ENCODE measurements around the gene PITX3. TPM values are rescaled to one million over a fixed set of nuclear protein-coding genes. Genes with fewer than 3 reads are reported as not detected.
"Not testable (repeated sequence)": the region's sequence is repeated elsewhere in the genome, so short reads cannot be mapped to it uniquely, and the experiment has no call there.

Gene PITX3
- total RNA-seq, 1 experiment from 2014 or later: not detected

DNA sequence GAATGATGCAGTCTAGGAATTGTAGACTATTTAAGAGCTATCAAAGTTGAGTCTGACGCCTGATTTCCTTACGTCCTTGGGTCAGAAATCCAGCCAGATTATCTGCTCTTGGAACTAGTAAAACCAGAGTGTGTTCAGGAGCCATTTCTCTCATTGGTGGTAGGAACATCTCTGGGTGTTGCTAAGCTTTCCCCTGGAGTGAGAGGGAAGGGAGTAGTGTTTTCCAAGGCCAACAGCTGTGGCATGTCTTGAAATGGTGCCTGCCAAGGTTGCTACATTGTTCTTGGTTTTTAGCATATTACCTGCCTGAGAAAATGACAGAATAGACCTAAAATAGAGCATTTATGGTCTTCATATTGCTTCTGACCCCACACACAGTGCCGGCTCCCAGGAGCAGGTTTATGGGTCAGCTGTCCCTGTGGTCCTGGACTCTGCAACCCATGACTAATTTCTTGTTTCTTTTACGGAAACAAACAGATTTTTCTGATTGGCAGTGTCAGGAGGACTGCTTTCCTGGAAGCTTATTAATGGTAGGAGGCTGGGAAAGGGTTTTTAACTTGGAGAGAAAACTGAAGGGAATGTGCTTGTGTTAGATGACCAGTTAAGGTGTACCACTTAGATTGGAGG lies 21.5 kb upstream of the PITX3 start:
- DNase-seq (ENCODE audit: low read depth): no peak
- in situ Hi-C loops (cut with HindIII; ENCODE audit: low pct_unique_long_range_greater_than_20kb, low sequenced_read_pairs): no loop called here

DNA sequence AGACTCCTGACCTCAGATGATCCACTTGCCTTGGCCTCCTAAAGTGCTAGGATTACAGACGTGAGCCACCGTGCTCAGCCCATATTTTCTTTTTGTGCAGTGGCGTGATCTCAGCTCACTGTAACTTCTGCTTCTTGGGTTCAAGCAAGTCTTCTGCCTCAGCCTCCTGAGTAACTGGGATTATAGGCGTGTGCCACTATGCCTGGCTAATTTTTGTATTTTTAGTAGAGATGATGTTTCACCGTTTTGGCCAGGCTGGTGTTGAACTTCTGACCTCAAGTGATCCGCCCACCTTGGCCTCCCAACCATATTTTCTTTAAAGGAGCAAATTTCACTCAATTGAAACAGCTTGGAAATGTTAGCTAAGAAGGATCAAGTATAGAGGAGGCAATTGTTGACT lies 20.5 kb upstream of the PITX3 start:
- in situ Hi-C loops (cut with HindIII; ENCODE audit: low pct_unique_long_range_greater_than_20kb, low sequenced_read_pairs): no loop called here

DNA sequence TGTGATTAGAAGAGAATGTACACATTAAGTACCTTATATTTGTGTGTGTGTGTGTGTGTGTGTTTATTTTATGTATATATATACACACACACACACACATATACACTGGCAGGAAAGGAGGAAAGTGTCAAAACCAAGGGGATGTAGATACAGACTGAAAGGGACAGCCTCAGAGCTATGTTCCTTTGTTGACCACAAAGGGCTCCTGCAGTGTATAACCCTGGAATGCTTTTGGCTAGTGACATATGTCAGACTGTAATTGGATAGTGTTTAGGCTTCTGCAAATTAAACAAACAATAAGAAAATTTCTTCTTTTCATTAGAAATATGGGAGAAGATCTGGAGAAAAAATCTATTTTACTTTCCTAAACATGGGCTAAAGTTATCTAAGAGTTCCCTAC lies 19.9 kb upstream of the PITX3 start:
- DNase-seq (ENCODE audit: low read depth): no peak
- in situ Hi-C loops (cut with HindIII; ENCODE audit: low pct_unique_long_range_greater_than_20kb, low sequenced_read_pairs): no loop called here

More for the DNA sequence above, 20.5 kb upstream of the PITX3 start:
- no peak for DNase-seq (ENCODE audit: low read depth)

DNA sequence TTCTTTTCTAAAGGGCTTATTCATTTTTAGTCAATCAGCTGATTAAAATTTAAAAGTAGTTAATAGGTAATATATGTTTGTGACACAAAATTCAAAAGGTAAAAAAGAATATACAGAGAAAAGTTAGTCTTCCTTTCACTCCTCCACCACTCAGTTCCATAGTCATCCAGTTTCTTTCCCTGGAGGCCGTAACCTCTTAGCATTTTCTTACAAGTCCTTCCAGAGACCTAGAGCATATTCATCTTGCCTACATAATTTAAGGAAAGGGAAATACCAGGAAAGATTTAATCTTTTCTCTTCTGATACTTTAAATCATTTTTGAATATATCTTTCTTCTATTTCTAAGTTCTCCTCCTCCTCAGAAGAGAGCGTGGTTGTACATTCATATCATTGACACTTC lies 14.1 kb upstream of the PITX3 start:
- no peak for DNase-seq (ENCODE audit: low read depth)
- in situ Hi-C loops (cut with HindIII; ENCODE audit: low pct_unique_long_range_greater_than_20kb, low sequenced_read_pairs): no loop called here

DNA sequence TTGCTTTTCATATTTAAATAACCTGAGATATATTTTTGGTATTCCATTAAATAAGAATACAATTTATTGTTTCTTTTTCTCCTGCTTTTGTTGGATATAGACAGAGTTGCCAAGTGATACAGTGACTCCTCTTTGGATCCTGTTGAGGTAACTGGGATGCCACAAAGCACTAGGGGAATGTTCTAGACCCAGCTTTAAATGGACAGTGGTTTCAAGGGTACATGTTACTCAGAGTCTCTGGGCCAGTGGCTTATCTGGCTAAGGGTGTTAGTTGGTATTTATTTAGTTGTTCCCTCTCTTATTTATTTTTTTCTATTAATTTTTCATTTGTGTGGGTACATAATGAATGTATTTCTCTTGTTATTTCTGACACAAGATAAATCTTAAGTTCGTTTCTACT lies 13.1 kb upstream of the PITX3 start:
- in situ Hi-C loops (cut with HindIII; ENCODE audit: low pct_unique_long_range_greater_than_20kb, low sequenced_read_pairs): no loop called here
- DNase-seq (ENCODE audit: low read depth): no peak

DNA sequence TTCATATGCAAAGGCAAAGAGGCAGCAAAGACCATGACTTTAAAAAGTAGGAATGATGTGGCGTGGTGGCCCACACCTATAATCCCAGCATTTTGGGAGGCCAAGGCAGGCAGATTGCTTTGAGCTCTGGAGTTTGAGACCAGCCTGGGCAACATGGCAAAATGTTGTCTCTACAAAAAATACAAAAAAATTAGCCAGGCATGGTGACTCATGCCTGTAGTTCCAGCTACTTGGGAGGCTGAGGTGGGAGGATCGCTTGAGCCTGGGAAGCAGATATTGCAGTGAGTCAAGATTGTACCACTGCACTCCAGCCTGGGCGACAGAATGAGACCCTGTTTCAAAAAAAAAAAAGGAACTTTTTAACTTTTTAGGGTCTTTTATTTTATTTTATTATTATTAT lies 11.2 kb upstream of the PITX3 start:
- in situ Hi-C loops (cut with HindIII; ENCODE audit: low pct_unique_long_range_greater_than_20kb, low sequenced_read_pairs); DNase-seq (ENCODE audit: low read depth): not testable (repeated sequence)

DNA sequence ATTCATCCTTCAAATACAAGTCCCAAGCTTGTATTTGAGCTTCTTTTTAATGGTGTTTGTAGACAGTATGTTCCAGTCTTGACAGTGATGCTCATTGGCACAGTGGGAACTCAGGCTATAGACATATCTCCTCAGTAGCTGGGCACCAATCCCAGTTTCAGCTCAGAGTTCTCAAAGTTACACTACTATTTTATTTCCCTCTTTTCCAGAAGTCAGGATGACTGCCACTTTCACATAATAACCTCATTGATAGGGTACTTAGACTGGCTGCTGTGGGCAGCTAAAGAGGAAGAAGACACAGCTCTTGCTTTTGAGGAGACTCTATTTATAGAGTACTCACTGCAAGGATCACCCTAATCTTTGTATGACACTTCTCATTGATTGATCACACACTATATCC lies 6.4 kb upstream of the PITX3 start:
- in situ Hi-C loops (cut with HindIII; ENCODE audit: low pct_unique_long_range_greater_than_20kb, low sequenced_read_pairs): no loop called here
- DNase-seq (ENCODE audit: low read depth): no peak

DNA sequence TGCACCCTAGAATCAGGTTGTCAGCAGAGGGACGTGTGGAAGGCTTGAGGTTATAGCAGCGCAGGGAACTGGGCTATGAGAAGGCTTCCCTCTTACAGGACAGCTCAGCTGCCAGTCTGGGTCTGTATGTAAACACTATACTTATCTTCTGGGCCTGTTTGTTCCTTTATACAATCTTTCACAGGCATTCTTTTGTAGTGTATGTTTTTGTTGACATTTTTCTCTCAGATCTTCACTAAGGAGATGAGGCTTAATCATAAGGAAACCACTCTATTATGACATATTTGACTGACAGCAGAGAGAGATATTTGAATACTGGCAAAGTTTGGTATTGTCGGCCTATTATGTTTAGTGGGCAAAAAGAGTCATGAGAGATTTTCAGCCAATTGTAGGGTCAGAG lies 4.9 kb upstream of the PITX3 start:
- in situ Hi-C loops (cut with HindIII; ENCODE audit: low pct_unique_long_range_greater_than_20kb, low sequenced_read_pairs): no loop called here
- DNase-seq (ENCODE audit: low read depth): no peak

DNA sequence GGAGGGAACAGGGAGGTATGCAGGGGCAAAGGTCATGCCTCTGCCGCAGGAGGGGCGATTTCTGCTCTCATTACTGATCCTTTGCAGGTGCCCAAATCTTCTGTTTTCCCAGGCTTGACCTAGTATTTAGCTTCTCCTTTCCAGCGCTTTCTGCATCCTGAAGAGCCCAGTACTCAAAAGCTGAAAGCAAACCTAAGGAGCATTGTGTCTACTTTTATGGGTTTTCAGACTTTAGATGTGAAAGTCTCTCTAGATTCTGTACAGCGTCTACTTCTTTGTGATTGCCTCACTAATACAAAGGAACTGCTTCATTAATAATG lies 4.6 kb upstream of the PITX3 start:
- in situ Hi-C loops (cut with HindIII; ENCODE audit: low pct_unique_long_range_greater_than_20kb, low sequenced_read_pairs): no loop called here
- no peak for DNase-seq (ENCODE audit: low read depth)

DNA sequence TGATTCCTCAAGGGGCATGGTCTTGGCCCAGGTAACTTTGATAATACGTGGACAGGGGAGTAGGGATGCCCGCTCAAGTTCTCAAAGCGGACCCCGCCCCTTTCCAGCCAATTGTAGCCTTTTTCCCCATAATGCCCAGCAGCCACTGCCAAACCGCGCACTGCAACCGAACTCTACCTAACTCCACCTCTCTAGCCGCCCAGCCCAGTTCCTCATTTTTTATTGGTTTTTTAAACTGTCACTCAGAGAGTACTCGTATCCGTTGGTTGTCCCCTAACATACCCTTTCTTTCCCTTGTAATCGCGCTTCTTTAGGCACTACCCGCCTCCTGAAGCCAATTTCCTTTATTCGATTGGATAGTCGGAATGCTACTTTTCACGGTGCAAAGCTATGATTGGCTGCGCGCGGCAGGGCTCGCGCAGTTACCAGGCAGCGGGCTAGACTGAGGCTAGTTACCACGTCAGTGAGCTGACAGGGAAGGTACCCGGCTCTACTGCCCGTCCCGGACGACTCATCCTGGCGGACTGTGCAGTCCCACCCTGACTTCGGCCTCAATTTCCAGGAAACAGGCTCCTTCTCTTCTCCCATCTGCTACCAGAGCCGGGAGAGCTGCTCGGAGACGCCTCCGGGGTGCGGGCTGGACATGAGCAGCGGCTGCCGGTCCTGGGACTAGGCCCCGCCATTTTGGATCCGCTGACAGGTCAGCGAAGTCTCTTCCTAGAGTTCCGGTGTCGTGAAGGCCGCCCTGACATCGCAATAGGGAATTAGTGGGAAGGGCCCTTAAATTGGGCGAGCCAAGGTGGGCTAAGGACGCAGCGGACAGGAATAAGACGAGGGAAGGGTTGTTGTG lies 4.0 kb upstream of the PITX3 start, which contains the start of gene GBF1:
Gene GBF1, plus strand, starts transcription at position 451 of the 850 bp plus-strand sequence. CDS start 13,407 bp downstream, outside the sequence.
- peak; percentile 100 for DNase-seq (ENCODE audit: low read depth)
- in situ Hi-C loops (cut with HindIII; ENCODE audit: low pct_unique_long_range_greater_than_20kb, low sequenced_read_pairs): no loop called here

DNA sequence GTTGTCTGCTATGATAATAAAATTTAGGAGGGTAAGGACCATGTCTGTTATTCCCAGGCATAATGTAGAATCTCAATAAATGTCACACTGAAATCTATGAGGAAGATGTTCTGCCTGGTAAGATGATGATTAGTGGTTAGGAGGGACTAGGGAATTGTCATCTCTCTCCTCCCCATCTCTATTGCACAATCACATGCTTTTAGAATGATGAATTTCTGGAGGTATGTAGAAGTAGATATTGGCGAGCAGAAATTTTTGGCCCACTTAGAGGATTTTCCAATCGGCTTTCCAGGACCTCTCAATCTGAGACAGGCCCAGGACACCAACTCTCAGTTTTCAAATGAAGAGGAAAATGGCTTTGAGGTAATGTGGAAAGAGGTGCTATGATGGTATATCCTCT lies 2.0 kb upstream of the PITX3 start:
- in situ Hi-C loops (cut with HindIII; ENCODE audit: low pct_unique_long_range_greater_than_20kb, low sequenced_read_pairs): no loop called here
- DNase-seq (ENCODE audit: low read depth): no peak

DNA sequence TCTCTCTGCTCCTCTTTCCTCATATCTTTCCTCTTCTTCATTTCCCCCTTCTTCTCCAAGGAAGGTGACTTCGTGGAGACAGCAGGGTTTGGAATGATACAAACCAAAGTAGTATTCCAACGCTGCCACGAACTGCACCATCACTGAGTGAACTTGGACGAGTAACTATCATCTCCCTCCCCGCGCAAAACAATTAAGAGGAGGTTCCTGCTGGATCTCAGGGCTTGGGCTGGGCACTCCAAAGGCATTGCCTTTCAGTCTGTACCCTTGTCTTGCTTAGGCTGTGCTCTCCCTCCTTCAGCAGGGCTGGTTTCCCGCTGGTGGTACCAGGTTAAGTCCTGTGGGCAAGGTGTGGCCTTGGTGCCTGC lies 790 bp upstream of the PITX3 start:
- in situ Hi-C loops (cut with HindIII; ENCODE audit: low pct_unique_long_range_greater_than_20kb, low sequenced_read_pairs): no loop called here
- no peak for DNase-seq (ENCODE audit: low read depth)

DNA sequence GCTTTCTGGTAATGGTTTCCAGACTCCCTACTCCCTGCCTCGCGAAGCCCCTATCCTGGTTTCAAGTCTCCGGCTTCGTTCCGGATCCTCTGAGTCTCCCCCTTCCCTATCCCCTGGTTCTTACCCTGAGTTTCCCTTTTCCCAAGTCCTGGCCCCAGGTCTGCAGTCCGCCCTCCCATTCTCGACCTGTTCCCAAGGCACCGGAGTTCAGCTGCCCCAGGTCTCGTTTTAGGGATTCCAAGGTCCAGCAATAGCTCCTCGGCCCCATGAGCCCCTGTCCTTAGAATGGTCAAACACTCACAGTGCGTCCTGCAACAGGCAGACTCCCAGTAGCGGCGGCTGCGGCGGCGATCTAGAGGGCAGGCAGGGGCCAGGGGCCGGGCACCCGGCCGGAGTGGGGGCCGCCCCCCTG lies 274 bp downstream of the PITX3 start:
- in situ Hi-C loops (cut with HindIII; ENCODE audit: low pct_unique_long_range_greater_than_20kb, low sequenced_read_pairs): no loop called here
- no peak for DNase-seq (ENCODE audit: low read depth)

DNA sequence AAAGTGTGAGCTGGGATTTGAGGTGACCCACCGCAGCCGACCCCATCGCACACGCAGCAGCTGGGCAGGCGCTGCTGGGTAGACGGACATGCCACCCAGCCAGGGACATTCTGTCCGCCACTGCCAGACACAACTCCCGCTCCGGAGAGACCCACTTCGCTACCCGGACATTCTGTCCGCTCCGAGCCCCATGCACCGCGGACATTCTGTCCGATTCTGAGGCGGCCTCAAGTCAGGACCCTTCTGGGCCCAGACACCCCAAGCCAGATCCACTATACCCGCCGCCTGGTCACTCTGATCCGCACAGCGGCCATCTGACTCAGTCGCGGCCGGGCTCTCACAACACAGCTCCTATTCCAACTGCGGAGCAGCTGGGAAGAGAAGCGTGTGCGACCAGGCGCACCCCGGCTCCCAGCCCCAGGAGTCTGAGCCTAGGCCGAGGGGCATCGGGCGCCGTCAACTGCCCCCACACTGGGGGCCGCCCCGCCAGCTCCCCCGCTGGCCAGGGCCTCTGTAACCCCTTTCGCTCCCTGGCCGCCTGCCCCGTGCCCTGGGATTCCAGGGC lies 763 bp downstream of the PITX3 start:
- in situ Hi-C loops (cut with HindIII; ENCODE audit: low pct_unique_long_range_greater_than_20kb, low sequenced_read_pairs): no loop called here
- no peak for DNase-seq (ENCODE audit: low read depth)

DNA sequence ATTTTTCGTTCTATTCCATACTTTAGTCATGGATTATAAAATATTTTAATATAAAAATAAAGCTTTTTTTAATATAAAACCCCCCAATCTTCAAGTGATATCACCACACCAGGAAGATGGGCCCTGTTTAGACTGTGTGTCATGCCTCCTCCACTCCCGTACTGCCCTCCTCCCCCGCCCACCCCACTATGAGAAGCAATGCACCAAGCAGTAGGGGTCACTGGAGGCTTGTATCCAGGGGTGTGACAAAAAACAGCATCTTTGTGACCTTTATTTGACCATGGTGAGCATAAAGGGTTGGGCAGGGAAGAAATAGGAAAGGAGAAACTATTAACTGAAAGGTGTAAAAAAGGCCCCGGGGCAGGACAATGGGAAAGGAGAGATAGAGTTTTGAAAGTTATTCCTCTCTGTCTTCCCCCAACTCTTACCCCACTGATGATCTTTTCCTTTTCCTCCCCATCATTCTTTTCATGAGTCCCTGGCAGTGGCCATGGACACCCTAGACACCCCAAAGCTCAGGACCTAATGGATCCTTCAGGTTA lies 3.5 kb downstream of the PITX3 start:
- DNase-seq (ENCODE audit: low read depth): no peak
- in situ Hi-C loops (cut with HindIII; ENCODE audit: low pct_unique_long_range_greater_than_20kb, low sequenced_read_pairs): no loop called here

DNA sequence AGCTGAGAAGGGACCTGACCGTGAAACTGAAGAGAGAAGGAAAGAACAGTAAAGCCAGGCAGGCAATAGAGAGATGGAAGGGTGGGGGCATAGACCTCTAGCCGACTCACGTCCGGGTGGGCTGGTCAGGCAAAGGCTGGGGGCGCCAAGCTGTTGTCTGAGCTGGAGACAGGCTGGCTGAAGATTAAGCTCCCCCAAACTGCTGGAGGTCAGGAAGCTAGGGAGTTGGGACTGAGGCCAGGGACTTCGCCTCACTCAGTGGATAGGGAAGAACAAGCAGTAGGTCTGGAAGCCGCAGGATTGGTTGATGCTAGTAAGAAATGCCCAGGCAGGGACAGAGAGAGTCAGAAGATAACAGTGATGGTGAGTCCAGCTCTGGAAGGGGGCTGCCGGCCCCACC lies 5.3 kb downstream of the PITX3 start:
- DNase-seq (ENCODE audit: low read depth): no peak
- in situ Hi-C loops (cut with HindIII; ENCODE audit: low pct_unique_long_range_greater_than_20kb, low sequenced_read_pairs): no loop called here

DNA sequence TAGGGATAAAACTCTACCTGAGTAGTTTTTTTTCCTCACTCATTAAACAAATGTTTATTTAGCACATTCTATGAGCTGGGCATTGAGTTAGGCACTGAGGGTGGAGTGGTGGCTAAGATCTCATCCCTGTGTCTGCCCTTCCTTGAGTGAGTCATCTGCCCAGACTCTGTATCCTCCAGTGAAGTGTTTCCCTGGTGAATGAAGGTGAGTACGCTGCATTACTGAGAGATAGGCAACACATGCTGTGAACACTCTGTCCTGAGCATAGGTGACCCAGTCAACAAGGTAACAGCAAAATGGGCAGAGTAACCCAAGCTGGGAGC lies 5.8 kb downstream of the PITX3 start:
- in situ Hi-C loops (cut with HindIII; ENCODE audit: low pct_unique_long_range_greater_than_20kb, low sequenced_read_pairs): no loop called here
- DNase-seq (ENCODE audit: low read depth): peak; percentile 65

DNA sequence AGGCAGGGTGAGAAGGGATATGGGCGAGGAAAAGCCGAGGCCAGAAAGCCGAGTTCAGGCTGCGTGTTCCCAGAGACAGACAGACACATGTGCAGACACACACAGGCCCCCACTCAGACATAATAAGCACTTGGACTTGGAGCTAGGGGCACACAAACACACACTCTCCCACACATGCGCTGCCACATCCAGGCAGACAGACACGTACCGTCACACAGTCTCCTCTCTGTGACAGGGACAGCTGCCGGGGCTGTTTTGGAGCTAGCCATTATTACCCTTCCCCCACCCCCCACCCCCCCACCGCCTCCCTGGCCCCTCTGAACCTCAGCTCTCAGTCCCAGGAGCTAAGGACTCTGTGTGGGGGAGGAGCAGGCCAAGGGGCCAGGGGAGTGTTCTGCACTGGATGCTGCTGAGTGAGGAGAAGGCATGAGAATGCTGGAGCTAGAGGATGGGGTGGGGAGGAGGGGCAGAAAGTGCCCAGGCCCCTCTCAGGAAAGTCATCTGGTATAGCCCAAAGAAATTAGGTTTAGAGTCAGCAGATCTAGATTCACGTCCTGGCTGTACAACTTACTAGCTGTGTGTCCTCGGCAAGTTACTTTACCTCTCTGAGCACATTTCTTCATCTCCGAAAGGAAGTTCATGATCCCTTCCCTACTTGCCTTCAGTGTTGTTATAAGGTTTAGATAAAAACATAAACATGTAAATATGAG lies 6.3 kb downstream of the PITX3 start:
- no peak for DNase-seq (ENCODE audit: low read depth)
- in situ Hi-C loops (cut with HindIII; ENCODE audit: low pct_unique_long_range_greater_than_20kb, low sequenced_read_pairs): no loop called here

DNA sequence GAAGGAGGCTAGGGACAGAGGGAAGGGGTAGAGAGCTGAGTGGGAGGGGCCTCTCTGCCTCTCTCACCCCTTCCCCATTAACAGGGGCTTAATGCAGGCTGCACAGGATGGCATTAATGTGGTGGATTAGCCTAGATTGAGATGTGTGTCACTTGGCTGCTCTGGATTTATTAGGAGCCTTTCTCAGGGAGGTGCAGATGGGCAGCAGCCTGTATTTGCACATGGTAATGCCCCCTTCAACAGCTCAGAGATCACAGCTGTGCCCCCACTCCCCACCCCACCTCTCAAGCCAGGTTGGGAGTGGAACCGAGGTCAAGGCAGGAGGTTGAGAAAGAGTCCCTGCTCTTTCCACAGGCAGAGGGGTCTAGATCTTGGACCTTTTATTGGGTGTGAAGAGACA lies 7.3 kb downstream of the PITX3 start:
- DNase-seq (ENCODE audit: low read depth): no peak
- in situ Hi-C loops (cut with HindIII; ENCODE audit: low pct_unique_long_range_greater_than_20kb, low sequenced_read_pairs): no loop called here

All from Caki2 (cell line).